HG02943 (cell line): ENCODE results near the gene RNPEP.
A peak's percentile ranks its signal among the peaks of the same experiment; 100 is the strongest.
"Not testable (repeated sequence)": the region's sequence is repeated elsewhere in the genome, so short reads cannot be mapped to it uniquely, and the experiment has no call there.

ENCODE experiments used
- ATAC-seq: cut with Tn5 transposase; IDR thresholded peaks from one replicate; pipeline ENCODE4 v1.9.1; 2021; ENCODE audit warnings: mild to moderate bottlenecking, low read depth, moderate library complexity; ENCODE audit not compliant: unreplicated experiment

RNPEP gene

DNA sequence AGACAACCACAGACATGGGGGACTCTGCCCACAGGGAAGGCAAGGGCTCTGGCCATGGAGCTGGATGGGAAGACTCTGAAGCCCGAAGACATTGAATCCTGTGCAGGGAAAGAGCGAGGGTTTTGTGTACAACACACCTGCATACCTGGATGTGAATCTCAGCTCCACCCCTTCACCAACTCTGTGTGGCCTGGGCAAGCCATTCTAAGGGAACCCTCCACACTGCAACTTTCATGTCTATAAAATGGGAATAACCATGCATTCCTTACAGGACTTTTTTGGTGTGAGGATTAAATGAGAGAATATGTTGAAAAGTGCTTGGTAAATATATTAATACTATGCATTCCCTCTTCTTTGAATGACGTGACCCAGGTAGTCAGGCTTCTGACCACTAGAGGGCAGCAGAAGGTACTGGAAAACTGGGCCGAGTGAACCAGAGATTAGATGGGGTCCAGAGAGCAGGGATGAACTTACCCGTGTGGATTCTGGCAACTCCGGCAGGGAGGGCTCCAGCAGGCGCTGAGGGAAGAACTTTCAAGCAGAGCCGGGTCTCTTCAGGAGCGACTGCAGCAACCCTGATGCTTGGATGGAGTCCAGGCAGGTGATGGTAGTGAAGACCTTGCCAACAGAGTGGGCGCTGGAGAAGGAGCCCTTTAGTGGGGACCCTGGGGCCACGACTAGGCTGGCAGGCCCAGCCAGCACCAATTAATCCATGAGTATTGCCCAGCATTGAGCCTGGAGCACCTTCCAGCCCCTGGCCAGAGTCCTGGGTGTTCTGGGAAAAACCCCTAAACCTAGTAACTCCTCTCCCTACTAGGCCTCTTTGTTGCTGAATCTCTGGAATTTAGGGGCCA is 27.1 kb downstream of the RNPEP start:
- ATAC-seq = peak; percentile 45

DNA sequence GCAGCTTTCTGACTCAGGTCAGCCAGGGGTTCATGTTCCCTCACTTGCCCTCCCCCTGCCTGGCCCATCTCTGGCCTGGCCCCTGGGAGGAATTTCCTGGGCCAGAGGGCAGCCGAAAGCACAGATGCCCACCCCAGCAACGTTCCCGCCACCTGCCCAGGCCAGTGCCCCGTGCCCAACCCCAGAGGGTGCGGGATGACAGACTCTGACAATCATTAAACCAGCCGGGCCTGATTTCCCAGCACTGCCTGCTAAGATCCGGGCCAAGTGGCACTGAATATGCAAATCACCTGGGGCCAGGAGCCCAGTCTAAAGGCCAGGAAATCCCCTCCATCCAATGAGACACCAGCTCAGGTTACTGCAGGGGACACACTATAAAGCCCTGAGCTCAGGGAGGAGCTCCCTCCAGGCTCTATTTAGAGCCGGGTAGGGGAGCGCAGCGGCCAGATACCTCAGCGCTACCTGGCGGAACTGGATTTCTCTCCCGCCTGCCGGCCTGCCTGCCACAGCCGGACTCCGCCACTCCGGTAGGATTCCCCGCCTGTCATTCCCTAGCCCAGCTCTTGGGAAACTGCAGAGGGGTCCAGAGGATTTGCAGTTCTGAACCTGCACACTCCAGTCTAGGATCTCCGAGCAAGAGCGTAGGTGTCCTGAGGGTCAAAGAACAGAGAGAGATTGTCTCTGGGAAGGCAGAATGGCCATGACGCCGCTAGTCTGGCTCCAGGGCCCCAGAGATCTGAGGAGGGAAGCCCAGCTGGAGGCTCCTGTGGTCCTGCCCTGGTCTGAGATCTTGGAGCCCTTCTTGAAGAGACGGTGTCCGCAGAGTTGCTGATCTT is 27.9 kb downstream of the RNPEP start, which contains the start of gene ELF3:
Gene ELF3, plus strand, starts transcription at position 408 of the 836 bp plus-strand sequence. CDS start 550 bp downstream, outside the sequence.
- peak; percentile 83 for ATAC-seq

DNA sequence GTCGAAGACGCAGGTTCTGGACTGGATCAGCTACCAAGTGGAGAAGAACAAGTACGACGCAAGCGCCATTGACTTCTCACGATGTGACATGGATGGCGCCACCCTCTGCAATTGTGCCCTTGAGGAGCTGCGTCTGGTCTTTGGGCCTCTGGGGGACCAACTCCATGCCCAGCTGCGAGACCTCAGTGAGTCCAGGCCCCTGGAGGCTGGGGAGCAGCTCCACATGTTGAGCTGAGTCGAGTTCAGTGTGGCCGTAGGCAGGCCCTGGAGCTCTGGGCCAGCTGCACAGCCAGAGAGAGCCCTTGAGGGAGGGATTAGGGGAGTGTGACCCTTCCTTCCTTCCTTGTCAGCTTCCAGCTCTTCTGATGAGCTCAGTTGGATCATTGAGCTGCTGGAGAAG is 29.5 kb downstream of the RNPEP start:
- no peak for ATAC-seq

DNA sequence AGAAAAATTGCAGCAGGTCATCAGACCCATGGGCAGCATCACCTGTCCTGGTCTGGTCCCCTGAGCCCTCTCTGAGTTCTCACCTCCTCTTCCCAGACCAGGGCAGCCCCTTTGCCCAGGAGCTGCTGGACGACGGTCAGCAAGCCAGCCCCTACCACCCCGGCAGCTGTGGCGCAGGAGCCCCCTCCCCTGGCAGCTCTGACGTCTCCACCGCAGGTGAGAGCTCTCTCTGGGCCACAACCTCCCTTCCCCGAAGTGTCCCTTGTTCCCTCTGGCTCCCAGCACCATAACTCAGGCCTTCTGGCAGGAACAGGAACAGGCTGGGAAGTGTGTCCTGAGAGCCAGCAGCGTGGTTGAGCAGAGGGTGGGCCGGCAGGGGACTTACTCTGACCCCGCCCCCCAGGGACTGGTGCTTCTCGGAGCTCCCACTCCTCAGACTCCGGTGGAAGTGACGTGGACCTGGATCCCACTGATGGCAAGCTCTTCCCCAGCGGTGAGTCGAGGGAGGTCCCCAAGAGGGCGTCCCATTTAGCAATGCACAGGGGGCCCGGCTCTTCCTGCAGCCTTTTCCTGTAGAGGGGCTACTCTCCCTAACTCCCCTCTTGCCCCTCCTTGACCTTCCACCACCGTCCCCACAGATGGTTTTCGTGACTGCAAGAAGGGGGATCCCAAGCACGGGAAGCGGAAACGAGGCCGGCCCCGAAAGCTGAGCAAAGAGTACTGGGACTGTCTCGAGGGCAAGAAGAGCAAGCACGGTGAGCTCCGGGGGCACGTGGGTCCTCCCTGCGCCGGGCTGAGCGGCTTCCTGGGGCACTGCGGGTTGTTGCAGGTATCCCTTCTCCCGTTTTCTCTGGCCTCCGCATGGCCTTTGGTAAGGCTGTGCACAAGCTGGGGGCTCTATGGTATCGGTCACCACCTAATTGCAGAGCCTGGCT is 30.4 kb downstream of the RNPEP start:
- ATAC-seq = no peak

DNA sequence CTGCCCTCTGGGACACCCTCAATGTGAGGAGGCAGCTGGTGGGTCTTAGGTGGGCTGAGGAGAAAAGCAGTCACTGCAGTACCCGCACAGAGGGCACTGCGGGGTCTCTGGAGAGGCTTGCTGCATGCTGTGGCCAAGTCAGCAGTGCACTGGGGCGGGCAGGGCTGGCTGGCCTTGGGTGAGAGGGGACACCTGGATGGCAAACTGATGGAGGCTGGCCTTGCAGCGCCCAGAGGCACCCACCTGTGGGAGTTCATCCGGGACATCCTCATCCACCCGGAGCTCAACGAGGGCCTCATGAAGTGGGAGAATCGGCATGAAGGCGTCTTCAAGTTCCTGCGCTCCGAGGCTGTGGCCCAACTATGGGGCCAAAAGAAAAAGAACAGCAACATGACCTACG is 31.2 kb downstream of the RNPEP start:
- no peak for ATAC-seq

DNA sequence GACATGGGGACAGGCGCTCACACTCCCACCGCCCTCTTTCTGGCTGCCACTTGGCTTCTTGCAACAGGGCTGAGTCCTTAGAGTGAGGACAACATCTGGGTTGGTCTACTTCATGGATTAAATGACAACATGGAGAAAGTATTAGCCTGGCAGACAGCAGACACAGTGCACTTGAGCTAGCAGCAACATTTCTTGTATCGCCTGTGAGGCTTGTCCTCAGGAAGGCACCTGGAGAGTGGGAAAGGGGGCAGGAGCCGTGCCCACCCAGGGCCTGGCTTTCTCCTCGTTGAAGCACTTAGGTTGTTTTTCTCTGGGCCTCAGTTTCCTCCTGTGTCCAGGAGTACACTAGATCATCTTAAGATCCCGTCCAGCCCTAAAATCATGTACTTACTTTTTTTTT is 31.6 kb downstream of the RNPEP start:
- no peak for ATAC-seq

DNA sequence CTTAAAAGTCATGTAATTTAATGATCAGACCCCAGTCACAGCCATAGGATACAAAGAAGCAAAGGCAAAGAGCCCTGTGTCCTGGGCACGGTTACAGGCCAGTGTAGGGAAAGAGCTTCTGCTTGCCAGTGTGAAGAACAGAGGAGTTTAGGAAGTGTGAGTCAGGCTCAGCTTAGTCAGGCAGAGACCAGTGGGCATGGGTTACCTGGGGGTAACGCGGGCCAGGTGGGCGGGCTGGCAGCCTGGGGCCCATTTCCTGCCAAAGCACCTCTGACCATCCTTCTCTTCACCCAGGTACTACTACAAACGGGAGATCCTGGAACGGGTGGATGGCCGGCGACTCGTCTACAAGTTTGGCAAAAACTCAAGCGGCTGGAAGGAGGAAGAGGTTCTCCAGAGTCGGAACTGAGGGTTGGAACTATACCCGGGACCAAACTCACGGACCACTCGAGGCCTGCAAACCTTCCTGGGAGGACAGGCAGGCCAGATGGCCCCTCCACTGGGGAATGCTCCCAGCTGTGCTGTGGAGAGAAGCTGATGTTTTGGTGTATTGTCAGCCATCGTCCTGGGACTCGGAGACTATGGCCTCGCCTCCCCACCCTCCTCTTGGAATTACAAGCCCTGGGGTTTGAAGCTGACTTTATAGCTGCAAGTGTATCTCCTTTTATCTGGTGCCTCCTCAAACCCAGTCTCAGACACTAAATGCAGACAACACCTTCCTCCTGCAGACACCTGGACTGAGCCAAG is 32.6 kb downstream of the RNPEP start:
- ATAC-seq = no peak

DNA sequence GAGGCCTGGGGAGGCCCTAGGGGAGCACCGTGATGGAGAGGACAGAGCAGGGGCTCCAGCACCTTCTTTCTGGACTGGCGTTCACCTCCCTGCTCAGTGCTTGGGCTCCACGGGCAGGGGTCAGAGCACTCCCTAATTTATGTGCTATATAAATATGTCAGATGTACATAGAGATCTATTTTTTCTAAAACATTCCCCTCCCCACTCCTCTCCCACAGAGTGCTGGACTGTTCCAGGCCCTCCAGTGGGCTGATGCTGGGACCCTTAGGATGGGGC is 33.2 kb downstream of the RNPEP start:
- ATAC-seq = no peak

DNA sequence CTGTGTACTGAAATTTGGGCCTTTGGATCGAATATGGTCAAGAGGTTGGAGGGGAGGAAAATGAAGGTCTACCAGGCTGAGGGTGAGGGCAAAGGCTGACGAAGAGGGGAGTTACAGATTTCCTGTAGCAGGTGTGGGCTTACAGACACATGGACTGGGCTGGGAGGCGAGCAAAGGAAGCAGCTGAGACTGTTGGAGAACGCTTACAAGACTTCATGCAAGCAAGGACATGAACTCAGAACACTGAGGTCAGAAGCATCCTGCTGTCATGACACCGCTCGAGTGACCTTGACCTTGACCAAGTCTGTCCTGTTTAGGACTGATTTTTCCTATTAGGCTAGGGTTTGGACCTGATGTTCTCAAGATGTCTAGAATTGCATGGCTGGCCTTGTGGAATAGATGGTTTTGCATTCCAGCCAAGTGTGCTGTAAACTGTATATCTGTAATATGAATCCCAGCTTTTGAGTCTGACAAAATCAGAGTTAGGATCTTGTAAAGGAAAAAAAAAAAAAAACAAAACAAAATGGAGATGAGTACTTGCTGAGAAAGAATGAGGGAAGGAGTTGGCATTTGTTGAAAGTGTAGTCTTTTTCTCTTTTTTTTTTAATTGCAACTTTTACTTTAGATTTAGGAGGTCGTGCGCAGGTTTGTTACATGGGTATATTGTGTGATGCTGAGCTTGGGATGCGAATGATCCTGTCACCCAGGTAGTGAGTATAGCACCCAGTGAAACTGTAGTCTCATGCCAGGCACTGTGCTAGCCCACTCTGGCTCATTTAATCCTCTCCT is 33.8 kb downstream of the RNPEP start:
- ATAC-seq = no peak

DNA sequence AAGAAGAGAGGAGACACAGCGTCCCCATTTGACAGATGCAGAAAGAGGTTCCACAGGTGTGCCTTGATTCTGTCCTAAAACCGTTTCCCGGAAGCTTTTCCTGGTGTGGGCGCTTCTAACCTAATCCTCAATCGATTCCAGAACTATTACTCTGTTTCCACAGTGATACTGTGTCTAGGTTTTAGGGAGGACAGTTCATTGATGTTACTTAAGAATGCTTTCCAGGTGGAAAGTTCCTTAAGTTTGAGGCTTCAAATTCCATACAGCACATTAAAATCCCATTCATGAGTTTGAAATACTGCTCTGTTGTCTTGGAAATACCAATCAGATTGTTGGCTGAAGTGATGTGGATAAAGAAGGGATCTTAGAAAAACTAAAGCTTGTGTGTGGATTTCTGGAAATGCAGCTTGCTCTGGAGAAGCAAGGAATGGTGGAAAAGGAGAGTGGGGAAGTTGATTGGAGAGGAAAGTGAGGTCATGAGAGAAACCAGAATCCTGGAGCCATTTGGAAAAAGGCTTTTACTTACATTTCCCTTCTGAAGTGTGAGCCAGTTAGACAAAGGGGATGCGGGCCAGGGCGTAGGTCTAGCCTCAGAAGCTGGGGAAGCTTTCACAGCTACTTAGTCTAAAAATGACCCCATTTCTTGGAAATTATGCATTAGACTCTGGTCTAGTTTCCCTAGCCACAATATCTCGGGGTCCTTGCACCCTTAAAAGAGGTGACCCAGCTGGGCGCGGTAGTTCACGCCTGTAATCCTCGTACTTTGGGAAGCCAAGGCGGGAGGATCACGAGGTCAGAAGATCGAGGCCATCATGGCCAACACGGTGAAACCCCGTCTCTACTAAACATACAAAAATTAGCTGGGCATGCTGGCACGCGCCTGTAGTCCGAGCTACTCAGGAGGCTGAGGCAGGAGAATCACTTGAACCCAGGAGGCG is 34.6 kb downstream of the RNPEP start:
- no peak for ATAC-seq

DNA sequence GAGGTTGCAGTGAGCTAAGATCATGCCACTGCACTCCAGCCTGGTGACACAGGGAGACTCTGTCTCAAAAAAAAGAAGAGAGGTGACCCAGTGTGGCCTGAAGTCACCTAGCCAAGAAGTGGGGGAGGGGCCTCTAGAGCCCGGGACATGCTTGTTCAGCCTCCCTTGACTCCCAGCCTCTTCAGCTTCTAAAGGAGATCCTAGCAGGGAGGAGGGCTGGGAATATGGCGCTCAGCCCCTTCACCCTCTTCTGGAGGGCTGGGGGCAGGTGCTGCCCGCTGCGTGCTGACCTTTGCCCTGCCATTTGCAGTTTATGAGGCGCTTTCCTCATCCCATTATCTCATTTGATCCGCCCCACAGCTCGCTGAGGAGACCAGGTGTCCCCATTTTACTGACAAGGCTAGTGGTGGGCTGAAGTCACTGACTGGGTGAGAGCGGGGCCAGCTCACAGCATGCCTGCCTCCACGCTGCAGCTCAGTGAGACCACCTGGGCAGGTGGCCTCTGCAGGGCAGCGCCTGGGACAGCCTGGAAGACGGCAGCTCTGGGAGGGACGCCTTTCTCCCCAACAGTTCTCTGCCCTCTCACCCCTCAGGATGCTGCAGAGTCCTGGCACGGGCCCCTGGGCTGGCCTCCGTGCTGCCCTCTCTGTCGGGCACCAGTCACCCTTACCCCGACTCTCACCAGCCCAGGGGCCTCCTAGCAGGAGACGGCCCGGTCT is 35.5 kb downstream of the RNPEP start:
- ATAC-seq = no peak

DNA sequence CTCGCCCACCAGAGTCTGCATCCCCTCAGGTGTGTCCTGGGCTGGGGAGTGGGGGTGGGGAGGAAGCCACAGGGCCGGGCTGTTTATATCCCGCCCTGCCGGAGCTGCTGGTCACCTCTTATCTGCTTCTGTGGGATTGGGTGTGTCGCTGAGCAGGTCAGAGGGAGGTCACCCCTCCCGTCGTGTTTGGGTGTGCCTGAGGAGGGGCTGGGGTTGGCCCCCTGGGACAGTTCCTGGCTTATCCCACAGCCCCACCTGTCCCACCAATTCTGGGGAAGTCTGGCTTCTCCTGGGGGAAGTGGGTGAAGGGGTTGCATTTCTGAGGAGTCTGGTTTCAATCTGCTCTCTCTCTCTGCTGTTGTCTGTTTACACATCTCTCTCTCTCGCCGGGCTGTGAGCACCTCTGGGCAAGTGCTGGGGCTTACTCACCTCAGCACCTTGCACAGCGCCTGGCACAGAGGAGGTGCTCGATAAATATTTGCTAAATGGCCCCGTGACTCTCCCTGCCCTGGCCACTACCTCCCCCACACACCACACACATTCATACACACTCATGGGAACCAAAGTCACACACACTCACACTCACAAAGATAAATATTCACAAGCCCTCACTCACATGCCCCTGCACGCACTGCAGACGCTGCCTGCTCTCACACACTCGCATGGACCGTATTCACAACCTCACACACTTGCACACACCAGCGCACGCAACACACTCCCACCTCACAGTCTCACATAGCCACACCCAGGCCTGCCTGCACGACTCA is 36.2 kb downstream of the RNPEP start:
- ATAC-seq = no peak

DNA sequence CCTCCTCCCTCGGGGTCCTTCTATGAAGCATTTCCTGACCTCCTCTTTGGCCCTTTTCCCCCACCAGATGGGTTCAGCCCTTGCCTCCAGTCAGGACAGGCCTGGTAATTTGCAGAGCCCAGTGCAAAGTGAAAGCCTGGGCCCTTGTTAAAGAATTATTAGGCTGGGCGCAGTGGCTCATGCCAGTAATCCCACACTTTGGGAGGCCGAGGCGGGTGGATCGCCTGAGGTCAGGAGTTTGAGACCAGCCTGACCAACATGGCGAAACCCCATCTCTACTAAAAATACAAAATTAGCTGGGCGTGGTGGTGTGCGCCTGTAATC is 36.7 kb downstream of the RNPEP start:
- not testable (repeated sequence) for ATAC-seq

DNA sequence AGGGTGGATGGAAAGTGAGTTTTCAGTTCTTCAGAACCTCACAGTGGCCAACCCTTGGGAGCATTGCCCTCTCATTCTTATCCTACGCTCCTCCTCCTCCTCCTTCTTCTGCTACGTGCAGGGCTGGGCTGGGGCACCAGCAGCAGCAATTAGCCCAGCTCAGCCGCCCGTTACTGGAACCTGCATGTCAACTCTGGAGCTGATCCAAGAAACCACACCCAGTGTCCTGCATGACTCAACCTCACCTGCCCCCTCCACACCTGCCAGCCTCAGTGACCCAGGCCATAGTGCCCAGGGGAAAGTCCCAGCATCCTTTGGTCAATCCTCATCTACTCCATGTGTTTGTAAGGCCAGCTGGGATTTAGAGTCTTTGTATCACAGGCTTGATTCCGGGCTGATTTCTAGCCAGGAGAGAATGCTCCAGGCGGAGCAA is 40.6 kb downstream of the RNPEP start:
- no peak for ATAC-seq

DNA sequence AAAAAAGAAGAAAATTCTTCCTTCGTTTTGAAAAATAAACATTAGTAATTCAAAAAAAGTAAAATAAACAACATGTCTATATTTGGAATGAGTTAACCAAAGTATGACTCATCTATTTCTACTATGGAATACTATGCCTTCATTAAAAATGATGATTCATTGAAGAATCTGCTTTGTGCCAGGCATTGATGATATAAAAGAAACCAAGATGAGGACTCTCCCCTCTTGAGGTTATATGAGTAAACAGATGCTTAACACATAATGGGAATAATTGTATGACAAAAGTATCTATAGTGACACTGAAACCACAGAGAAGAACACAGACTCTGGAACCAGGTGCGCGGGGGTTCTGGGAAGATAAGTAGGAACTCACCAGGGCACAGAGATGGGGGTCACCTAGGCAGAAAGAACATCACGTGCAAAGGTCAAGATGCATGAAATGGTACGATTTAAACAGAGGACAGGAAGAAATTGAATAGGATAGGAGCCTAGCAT is 46.8 kb downstream of the RNPEP start:
- no peak for ATAC-seq

DNA sequence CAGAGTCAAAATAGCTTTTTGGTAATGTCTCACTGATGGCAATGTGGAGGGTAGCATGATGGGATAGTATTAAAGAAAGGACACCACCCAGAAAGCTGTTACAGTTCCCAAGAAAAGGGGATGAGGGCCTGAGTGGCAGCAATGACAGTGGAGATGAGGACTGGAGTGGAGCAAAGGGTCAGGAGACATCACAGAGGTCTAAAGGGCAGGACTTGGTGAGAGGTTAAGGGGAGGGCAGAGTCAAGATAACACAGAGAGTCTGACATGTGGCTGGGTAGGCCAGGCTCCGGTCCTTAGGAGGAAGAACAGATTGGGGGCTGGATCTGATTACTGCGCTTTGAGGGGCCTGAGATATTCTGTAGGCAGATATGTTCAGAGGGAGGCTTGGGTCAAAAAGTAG is 47.3 kb downstream of the RNPEP start:
- no peak for ATAC-seq

DNA sequence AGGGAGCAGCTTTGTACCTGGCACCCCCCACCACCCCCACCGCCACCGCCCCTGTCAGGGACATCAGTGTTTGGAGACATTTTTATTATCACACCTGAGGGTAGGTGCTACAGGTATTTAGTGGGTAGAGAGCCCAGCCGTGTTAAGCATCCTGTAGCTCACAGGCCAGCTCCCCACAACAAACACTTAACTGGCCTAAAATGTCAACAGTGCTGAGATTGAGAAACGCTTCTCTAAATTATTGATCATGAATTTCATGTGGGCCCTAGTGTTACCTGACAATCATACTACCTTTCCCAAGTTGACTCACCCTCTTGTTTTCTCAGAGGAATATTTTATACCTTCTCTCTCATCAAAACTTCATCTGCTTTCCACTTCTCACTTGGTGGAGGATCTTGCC is 49.3 kb downstream of the RNPEP start:
- ATAC-seq = no peak
